Esophagus (tissue), 2 donors: ENCODE data around the gene TEFM. TPM values are rescaled to one million over a fixed set of nuclear protein-coding genes. Genes with fewer than 3 reads are reported as not detected.
"Not testable (repeated sequence)": the region's sequence is repeated elsewhere in the genome, so short reads cannot be mapped to it uniquely, and the experiment has no call there.

ENCODE experiments used
- H3K27ac ChIP-seq, 2 donors: one replicate each; pipeline ENCODE4 v1.5.1; 2013; ENCODE audit warnings: low read depth in 2 of 2, mild to moderate bottlenecking in 2 of 2, inconsistent platforms in 1 of 2, low read length in 1 of 2, moderate library complexity in 1 of 2
- H3K27me3 ChIP-seq, 2 donors: one replicate each; pipeline ENCODE4 v1.6.1; 2013; ENCODE audit warnings: low read length in 2 of 2, control low read depth in 1 of 2, mild to moderate bottlenecking in 1 of 2; ENCODE audit not compliant: insufficient read depth in 2 of 2, control insufficient read depth in 1 of 2
- H3K36me3 ChIP-seq, 2 donors: one replicate each; pipeline ENCODE4 v1.6.1; 2013; ENCODE audit warnings: low read length in 1 of 2; ENCODE audit not compliant: control insufficient read depth in 2 of 2, insufficient read depth in 2 of 2
- H3K4me1 ChIP-seq, 2 donors: one replicate each; pipeline ENCODE4 v1.6.1; 2013; ENCODE audit warnings: low read length in 1 of 2; ENCODE audit not compliant: control insufficient read depth in 2 of 2, insufficient read depth in 2 of 2
- H3K4me3 ChIP-seq, 2 donors: one replicate each; pipeline ENCODE4 v1.5.1; 2013; ENCODE audit warnings: low read length in 2 of 2, mild to moderate bottlenecking in 2 of 2, low read depth in 1 of 2, moderate library complexity in 1 of 2
- H3K9me3 ChIP-seq, 2 donors: one replicate each; pipeline ENCODE4 v1.6.1; 2013; ENCODE audit warnings: mild to moderate bottlenecking in 2 of 2, low read depth in 1 of 2, low read length in 1 of 2, moderate library complexity in 1 of 2; ENCODE audit not compliant: control insufficient read depth in 2 of 2, insufficient read depth in 1 of 2
- WGBS, 2 donors: extraction: QIAGEN DNeasy Blood & Tissue Kit; methylation state at CpG; one replicate each; pipeline ENCODE4 v1.1.7; 2013; 5-methylcytosine and 5-hydroxymethylcytosine counted together
- polyA plus RNA-seq, 2 donors: library from polyadenylated mRNA; stranded (reverse); fragments of 200-250 nt; gene quantifications; one replicate each; pipeline ENCODE4 v1.2.3, GENCODE V29; 2013
- donor health status: healthy with polysubstance abuse.
- donor health status: Bipolar disorder and iron deficiency.

The TEFM gene
- polyA plus RNA-seq, 2 donors = 5.0 to 9.2 TPM

GRCh38 chr17:30921544-30922196 is 15.6 kb upstream of the TEFM start, which contains the start of gene ADAP2:
Gene ADAP2, plus strand, starts transcription at chr17:30921945. Its CDS starts 70 bp downstream, at chr17:30922015.
- whole genome bisulfite sequencing, 2 donors = 3% methylated on average over 59 to 60 of the region's 60 CpGs
- H3K4me3 ChIP-seq = peak within 1 kb of the TSS; percentile 52
- H3K27me3 ChIP-seq = peaks cover 0 to 10% of the 10 kb centered on the region in 2 donors
- peaks cover 2% of the 10 kb centered on the region in 2 donors for H3K4me1 ChIP-seq
- no peaks in the 10 kb centered on the region for H3K36me3 ChIP-seq
- H3K9me3 ChIP-seq = no peaks in the 10 kb centered on the region
- H3K27ac ChIP-seq = peak within 1 kb of the TSS in 1 of 2 donors; percentile 2

- H3K36me3 ChIP-seq = no peaks in the 10 kb centered on the region
- H3K4me3 ChIP-seq = no peak overlapping the region
- H3K27me3 ChIP-seq = peaks cover 0 to 10% of the 10 kb centered on the region in 2 donors
- peaks cover 2% of the 10 kb centered on the region in 2 donors for H3K4me1 ChIP-seq
- WGBS, 2 donors = 67 to 75% methylated on average over 11 of the region's 11 CpGs
- no peak overlapping the region for H3K27ac ChIP-seq
- no peaks in the 10 kb centered on the region for H3K9me3 ChIP-seq
Observed at GRCh38 chr17:30920683-30921543, 14.9 kb upstream of the TEFM start.

- WGBS, 2 donors = 58 to 65% methylated on average over 4 of the region's 4 CpGs
- H3K27ac ChIP-seq = no peak overlapping the region
- H3K36me3 ChIP-seq = no peaks in the 10 kb centered on the region
- no peaks in the 10 kb centered on the region for H3K9me3 ChIP-seq
- H3K27me3 ChIP-seq = peaks cover 0 to 10% of the 10 kb centered on the region in 2 donors
- H3K4me1 ChIP-seq = peaks cover 2% of the 10 kb centered on the region in 2 donors
- H3K4me3 ChIP-seq = no peak overlapping the region
Observed at GRCh38 chr17:30920282-30920681, 14.2 kb upstream of the TEFM start.

GRCh38 chr17:30917050-30917449 is 11.0 kb upstream of the TEFM start:
- H3K9me3 ChIP-seq = no peaks in the 10 kb centered on the region
- no peak overlapping the region for H3K4me3 ChIP-seq

DNA sequence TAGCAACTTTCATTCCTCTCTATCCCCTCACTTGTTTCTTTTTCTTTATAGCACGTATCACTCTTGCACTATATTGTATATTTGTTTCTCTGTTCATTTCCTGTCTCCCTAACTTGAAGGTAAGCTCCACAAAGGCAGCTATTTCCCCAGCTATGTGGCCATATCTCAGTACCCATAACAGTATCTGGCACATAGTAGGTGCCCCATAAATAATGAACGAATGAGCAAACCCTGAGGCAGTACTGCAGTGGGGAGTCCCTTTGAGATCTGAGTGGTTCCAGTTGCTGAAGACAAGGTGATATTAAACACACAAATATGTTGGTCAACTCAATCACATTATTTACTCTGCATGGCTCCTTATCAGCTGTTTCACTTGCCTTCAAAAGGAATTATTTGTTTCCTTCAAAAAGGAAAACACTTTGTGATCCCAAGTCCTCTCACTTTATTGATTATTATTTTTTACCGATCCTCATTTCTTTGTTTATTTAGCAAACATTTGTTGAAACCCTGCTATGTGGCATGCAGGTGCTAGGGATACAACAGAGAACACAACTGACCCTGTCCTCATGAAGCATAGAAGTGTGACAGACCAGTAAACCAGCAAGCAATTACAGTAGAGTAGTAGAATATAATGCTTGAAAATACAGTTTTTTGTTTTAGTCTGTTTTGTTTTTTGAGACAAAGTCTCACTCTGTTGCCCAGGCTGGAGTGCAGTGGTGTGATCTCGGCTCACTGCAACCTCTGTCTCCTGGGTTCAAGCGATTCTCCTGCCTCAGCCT is 10.0 kb upstream of the TEFM start:
- H3K27ac ChIP-seq = no peak overlapping the region
- no peaks in the 10 kb centered on the region for H3K36me3 ChIP-seq
- WGBS, 2 donors = 62 to 67% methylated on average over 5 of the region's 5 CpGs
- no peaks in the 10 kb centered on the region for H3K27me3 ChIP-seq
- H3K4me1 ChIP-seq = peaks cover 0 to 2% of the 10 kb centered on the region in 2 donors
- no peak overlapping the region for H3K4me3 ChIP-seq
- H3K9me3 ChIP-seq = no peaks in the 10 kb centered on the region

More at GRCh38 chr17:30917050-30917449, 11.0 kb upstream of the TEFM start:
- Histone ChIP-seq H3K27me3 (peaks cover 0 to 3% of the 10 kb centered on the region in 2 donors), H3K36me3 (no peaks in the 10 kb centered on the region), H3K27ac (no peak overlapping the region), H3K4me1 (peaks cover 0 to 2% of the 10 kb centered on the region in 2 donors)

GRCh38 chr17:30913955-30914354 is 7.9 kb upstream of the TEFM start:
- H3K36me3 ChIP-seq = no peaks in the 10 kb centered on the region

GRCh38 chr17:30910151-30910550 is 4.1 kb upstream of the TEFM start:
- not testable (repeated sequence) for H3K27ac ChIP-seq, H3K4me3 ChIP-seq, H3K4me1 ChIP-seq, H3K36me3 ChIP-seq, H3K9me3 ChIP-seq, H3K27me3 ChIP-seq
- WGBS, 2 donors = 95% methylated on average over 7 of the region's 7 CpGs

More at GRCh38 chr17:30913955-30914354, 7.9 kb upstream of the TEFM start:
- Histone ChIP-seq H3K27ac (no peak overlapping the region), H3K27me3 (no peaks in the 10 kb centered on the region), H3K9me3 (no peaks in the 10 kb centered on the region), H3K4me1 (no peaks in the 10 kb centered on the region), H3K4me3 (no peak overlapping the region)

DNA sequence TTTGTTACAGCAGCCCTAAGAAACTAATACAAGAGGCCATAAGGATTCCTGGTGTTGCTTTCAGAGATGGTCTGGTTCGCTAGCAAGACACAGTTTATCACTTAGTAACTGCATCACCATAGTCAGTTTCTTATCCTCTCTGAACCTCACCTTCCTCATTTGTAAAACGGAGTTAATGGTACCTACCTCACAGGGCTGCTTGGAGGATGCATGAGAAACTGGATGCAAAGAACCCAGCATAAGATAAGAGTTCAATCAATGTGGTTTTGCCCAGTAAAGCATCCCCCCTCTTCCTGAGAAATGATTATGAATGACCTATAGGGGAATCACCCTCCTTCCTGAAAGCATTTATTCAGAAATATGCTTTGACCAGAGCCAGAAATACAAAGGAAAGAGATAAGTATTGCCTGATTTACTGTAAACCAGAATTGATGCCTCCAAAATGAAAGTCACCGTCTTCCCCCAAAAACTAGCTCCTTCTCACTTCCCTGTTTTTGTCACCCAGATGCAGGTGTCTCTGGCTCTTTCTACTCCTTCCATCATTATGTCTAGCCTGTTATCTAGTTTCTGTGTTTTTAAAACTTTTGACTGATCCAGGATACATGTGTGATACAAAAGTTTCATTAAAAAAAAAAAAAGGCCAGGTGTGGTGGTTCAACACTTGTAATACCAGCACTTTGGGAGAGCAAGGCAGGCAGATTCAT is 2.8 kb upstream of the TEFM start:
- Histone ChIP-seq H3K27me3 (no peaks in the 10 kb centered on the region), H3K4me1 (no peaks in the 10 kb centered on the region), H3K27ac (no peak overlapping the region), H3K9me3 (no peaks in the 10 kb centered on the region), H3K36me3 (no peaks in the 10 kb centered on the region), H3K4me3 (no peak overlapping the region)
- 87% methylated on average over 3 of the region's 3 CpGs for WGBS, 2 donors

GRCh38 chr17:30905742-30906100 is 317 bp downstream of the TEFM start:
- H3K9me3 ChIP-seq = no peaks in the 10 kb centered on the region
- peak overlapping the region; percentile 85 to 99 for H3K4me3 ChIP-seq
- H3K36me3 ChIP-seq = no peaks in the 10 kb centered on the region
- peak overlapping the region; percentile 88 to 96 for H3K27ac ChIP-seq
- no peaks in the 10 kb centered on the region for H3K4me1 ChIP-seq
- WGBS, 2 donors = 0 to 1% methylated on average over 11 of the region's 11 CpGs
- no peaks in the 10 kb centered on the region for H3K27me3 ChIP-seq
